NCI-H748 treated with DMSO at 0.1 percent for 48 hours (cell line): ENCODE results near the gene ZCCHC24.
A peak's percentile ranks its signal among the peaks of the same experiment; 100 is the strongest.

ENCODE experiments used
- DNase-seq: peaks from one replicate; lab custom pipeline; 2025; lab: John Stamatoyannopoulos, UW

The ZCCHC24 gene

DNA sequence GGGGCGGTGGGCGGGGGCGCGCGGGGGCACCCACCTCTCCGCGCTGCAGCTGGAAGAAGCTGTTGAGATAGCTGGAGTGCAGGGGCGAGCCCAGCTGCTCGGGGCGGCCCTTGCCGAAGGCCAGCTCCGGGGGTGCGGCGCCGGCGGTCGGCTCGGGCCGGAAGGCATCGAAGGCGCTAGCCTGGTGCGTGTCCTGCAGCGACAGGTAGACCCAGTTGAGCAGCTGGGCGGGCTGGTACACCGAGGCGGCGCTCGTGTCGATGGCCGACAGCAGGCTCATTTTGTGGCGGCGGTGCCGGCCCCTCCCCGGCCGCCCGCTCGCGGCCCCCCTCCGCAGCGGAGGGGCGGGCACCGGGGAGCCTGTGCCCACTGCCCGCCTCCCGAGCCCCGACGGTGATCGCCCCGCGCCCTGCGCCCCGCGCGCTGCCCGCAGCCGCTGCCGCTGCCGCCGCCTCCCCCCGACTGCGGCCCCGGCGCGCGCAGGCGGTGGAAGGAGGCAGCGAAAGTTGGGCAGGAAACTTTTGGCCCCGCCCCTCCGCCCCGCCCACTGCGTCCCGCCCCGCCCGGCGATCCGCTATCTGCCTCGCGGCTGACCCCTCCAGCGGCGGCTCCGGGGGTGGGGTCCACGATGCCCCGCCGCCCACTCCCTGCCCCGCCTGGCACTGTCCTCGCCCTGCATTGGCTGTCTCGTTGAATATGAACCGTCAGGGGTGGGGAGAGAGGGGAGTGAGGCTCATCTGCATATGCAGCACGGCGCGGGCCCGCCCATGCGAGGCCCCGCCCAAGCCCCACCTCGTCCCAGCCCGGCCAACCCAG lies at the start of gene ZCCHC24:
Gene ZCCHC24, minus strand, starts transcription at position 464 of the 816 bp plus-strand sequence. Its CDS starts 184 bp downstream, at position 280.
- DNase-seq = peak; percentile 76

DNA sequence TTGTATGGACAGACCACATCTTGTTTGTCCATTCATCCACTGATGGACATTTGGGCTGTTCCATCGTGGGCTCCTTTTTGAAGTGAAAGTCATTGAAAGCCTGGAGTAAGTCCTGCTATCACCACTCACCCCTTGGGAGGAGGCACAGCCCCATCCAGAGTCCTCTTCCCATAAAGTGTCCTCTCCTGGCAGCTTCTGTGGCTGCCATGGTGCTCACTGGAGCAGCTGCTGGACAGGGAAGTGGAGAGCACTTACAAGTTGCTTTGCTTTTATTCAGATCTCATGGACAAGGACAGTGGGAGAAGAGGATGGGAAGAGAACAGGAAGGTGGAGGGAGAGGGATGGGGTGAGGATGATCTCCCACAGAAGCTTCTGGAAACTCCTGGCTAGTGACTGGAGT lies 48.4 kb upstream of the ZCCHC24 start:
- no peak for DNase-seq

DNA sequence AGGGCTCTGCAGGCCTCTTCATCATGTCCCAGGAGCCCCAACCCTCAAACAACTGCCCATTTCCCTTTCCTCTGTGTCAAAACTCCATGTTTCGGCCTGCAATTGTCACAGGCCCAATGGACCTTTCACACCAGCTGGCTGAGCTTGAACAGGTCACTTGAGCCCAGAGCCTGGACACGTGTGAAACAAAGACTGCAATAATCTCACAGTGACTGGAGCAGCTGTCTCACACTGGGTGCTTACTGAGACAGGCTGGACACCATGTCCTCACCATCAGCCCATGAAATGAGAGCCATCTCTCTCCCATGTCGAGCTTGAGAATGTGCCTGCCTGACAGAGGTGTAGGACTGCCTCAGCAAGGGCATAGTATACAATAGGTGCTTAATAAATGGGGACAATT lies 47.4 kb upstream of the ZCCHC24 start:
- no peak for DNase-seq

DNA sequence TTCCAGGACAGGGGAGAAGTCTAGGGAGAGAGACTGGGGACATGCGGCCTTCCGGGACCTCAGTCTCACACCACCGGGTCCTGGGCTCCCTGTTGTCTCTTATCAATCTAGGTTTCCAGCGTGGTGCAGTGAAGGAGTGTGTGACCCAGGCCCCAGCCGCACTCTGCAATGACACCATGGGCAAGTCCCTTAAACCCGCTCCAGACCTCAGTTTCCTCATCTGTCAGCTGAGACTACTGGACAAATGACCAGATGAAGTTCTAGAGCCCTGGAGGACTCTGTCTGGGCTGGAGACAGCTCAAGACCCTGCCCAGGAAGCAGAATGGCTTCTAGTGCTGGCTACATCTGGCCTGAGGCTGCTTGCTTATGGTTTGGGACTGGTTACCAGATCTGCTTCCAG lies 46.8 kb upstream of the ZCCHC24 start:
- no peak for DNase-seq

DNA sequence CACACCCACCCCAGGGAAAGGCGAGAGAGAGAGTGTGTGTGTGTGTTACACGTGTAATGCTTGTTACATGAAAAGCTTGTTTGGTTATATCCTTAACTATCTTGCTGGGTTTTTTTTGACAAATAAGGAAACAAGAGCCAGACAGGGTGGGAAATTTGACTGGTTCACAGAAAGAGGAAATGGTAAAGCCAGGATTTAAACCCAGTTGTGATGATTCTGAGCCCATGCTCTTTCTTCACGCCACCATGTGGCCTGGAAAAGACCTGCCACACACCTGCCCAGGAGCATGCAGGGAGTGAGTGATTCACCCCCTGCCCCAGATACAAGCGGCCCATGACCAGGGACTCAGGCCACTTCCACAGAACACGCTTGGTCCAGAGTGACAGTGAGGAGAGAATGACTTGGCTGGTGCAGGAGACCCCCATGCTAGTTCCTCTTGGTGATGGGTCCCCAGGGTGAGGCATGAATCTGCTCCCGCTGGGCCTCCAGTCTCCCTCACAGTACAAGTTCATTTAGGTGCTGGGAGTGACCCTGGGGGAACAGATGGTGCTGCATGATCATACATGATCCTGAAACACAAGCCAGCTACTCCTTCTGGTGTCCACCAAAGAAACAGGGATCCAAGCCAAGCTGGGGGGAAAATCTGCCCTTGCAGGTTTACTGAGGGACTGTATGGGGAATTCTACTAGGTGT lies 45.9 kb upstream of the ZCCHC24 start:
- DNase-seq = no peak

DNA sequence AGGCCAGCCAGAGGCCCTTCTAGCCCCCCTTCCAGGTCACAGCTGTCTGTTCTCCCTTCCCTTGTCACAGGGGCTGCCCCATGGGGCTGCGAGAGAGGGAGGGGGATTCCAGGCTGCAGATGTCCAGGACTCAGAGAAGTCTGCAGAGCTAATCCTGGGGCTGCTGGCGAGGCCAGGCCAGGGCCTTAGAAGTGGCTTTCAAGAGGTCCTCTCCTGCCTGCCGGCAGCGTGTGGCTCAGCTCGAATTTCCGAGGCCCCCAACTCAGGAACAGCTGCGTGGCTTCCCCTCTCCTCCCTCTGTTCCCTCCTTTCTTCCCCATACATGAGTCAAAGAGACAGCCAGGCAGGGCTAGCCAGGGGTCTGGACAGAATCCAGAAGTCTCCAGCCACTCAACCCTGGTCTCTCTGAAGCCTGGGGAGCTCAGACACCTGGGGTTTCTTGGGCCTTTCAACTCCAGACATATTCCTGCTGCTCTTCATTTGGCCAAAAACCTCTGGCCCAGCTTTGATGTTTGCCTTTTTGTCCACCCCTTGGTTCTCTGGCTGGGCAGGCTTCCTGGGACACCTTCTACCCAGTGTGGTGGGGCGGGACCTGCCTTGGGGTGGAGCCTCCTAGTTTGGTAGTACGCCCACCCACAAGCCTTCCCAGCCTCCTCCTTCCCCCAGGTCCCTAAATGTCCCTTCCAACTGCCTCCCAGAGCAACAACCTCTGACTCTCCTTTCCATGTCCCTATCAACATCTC lies 45.1 kb upstream of the ZCCHC24 start:
- no peak for DNase-seq

DNA sequence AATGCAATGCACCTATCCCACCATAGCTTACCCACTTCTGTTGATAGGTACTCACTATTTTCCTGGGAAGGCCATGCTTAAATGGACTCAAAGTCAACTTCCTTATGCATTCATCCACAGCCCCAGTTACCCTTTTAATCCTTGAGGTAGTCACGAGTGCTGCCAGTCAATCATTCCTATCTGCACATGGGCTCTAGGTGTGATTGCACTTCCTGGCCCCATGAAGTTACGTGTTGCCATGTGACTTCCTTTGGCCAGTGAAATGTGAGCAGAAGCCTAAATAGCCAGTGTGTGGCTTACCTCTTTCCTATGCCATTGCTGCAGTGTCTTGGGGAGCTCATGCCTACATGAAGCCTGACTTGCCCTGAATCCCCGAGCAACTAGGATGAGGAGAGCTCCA lies 43.4 kb upstream of the ZCCHC24 start:
- DNase-seq = no peak

DNA sequence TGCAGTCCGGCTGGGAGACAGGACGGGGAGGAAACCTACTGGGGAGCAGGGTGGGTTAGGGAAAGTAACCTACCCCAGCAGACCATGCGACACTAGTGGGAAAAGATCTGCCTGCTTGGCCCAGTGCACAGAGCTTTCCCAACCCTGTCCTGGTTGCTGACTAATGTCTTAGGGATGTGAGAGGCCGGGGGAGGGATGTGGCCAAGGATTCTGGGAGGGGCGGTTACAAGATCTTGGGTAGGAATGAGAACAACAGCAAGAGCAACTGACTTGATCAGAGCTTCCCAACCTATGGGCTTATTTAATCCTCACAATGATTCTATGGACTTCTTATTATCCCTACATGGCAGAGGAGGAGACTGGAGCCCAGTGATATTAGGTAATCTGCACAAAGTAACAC lies 42.9 kb upstream of the ZCCHC24 start:
- DNase-seq = no peak

DNA sequence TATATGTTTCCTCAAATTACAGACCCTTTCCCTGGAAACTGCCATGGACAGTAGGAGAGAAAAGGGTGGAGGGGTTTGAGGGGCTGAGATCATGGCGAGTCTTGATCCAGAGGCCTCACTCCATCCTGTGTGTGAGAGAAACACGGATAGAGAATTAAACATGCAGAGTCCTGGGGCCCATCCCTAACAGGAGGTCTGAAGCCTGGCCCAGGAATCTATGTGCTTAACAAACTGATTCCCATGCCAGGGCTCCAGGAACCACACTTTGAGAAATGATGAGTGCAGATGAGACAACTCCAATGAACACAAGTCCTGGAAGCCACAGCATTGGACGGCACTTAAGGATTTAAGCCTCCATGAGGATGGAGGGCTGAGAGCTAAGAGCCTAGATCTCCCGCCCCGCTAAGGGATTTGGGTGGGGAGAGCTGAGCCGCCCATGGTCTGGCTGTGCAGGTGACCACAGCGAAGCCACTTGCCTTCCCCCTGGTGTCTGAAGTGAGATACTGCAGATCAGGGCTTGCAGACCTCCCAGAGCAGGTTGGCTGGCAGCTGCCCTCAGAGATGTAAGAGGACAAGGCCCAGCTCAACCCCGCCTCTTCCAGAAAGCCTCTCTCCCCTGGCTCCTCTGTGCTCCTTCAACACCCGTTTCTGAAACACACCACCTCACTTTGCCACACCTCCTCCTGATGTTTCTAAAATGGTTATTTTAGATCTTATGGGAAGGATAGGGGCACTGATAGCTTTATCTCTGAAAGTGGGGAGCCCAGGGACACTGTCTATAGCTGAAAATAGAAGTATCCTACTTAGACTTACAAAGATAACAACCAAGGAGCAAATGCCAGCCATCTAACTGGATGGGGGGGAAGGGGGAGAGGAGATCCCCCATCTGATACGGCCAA lies 42.1 kb upstream of the ZCCHC24 start:
- DNase-seq = no peak

DNA sequence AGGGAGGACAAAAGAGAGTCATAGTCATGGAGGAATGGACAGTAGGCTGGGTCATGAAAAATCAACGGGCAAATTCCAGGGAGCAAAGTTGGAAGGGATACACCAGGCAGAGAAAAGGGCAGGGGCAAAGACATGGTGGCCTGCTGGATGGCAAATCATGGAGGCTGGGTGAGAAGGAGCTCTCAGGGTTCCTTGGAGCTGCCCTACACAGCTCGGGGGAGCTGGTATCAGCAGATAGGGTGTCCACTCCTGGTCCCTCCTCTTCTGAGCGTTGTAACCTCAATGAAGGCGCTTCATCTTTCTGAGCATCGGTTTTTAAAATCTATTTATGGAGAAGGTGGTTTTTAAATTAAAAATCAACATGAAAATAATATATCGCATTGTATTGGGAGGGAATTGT lies 39.1 kb upstream of the ZCCHC24 start:
- no peak for DNase-seq

DNA sequence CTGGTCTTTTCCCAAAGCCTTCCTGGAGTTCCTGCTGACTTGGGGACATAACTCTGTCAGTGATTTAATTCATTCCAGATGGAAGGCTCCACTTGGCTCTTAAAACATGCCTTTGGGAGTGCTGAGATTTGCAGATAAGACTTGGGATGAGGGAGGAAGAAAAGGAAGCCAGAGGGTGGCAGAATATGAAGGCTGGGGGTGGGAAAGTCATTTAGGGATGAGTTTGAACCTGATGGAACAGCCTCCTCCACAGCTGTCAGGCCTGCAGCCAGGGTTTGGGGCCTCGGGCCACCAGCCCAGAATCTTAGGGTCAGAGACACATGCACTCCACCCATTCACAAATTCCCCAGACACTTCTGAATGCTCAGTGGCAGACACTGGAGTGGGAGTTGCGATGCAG lies 38.5 kb upstream of the ZCCHC24 start:
- DNase-seq = no peak

DNA sequence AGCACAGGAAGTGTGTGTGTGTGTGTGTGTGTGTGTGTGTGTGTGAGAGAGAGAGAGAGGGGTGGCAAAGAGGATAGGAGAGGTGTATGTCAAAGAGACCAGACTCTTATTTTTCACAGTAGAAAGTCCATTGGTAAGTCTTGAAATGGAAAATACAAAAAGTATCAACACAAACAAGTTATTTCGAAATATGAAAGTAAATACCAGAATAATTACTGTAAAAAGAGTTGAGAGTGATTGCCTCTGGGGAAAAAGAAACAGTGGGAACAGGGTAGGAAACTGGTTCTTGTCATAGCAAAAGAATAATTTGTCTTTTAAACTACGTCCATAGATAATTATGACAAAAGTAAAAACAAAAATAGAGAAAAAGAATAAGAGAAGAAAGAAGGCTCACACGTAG lies 37.9 kb upstream of the ZCCHC24 start:
- no peak for DNase-seq

DNA sequence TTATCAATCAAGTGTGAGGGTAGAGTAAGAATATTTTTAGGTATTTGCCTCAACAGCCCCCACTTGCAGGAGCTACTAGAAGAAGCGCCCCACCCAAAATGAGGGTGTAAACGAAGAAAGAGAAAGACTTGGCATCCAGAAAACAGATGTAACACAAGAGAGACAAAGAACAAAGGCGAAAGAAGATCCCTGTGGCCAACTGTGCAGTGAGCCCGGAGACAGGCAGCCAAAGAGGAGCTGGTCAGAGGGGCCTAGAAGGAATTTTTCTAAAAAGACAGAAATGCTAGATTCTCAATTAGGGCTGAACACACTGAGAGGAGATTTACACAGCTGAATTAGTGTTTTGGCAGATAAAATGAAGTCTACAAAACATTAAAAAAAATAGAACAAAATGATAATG lies 37.3 kb upstream of the ZCCHC24 start:
- no peak for DNase-seq

DNA sequence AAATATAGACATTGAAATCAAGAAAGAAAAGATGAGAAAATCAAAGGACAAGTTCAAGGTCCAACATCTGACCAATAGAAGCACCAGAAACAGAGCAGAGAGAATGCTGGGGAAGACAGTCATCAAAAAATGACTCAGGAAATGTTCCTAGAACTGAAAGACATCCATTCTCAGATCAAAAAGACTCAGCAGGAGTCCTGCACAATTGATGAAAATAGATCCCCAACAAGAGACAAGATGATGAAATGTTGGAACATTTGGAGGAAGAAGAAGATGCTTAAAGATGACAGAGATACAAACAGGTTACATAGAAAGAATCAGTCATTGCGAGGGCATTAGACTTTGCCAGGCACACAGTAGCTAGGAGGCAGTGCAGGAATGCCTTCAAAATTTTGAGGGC lies 36.9 kb upstream of the ZCCHC24 start:
- DNase-seq = no peak

DNA sequence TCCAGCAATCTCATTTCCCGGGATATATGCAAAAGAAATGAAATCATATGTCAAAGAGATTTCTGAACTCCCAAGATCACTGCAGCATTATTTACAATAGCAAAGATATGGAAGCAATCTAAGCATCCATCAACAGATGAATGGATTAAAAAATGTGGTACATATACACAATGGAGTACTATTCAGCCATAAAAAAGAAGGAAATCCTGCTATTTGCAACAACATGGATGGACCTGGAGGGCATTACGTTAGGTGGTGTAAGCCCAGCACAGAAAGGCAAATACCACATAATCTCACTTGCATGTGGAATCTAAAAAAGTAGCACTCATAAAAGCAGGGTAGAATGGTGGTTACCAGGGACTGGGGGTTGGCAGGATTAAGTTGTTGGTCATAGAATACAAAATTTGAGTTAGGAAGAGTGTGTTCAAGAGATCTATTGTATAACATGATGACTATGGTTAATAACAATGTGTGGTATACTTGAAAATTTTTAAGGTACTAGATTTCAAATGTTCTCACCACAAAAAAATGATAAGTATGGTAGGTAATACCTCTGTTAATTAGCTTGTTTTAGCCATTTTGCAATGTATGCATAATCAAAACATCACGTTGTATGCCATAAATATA lies 34.0 kb upstream of the ZCCHC24 start:
- DNase-seq = no peak

DNA sequence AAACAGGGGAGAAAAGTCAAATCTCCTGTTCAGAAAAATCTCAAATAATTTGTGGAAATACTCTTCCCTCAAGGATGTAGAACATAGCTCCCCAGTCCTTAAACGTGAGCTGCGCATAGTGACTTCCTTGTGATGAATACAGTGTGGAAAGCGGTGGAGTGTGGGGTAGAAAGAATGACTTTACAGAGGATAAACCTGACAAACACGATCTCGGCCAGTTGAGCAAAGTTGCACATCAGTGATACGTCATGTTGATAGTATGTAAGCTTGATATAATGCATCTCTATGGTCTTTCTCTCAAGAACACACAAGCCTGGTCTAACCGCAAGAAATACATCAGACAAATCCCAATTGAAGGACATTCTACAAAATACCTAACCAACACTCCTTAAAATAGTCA lies 32.0 kb upstream of the ZCCHC24 start:
- no peak for DNase-seq

DNA sequence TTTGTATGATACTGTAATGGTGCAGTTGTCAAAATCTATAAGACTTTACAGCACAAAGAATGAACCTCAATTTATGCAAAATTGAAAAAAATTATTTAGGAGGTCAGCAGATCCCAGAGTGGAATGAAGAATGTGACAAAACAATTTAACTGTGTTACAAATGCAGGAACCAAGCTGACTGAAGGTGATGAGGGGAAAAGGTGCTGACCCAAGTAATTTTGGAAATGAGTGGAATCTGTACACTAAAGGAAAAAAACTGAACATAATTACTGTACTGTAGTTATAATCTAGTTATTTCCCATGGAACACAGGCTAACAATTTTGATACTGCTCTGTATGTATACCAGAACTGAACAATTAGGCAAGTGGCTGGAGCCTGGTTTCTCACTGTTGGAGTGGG lies 31.2 kb upstream of the ZCCHC24 start:
- DNase-seq = no peak

DNA sequence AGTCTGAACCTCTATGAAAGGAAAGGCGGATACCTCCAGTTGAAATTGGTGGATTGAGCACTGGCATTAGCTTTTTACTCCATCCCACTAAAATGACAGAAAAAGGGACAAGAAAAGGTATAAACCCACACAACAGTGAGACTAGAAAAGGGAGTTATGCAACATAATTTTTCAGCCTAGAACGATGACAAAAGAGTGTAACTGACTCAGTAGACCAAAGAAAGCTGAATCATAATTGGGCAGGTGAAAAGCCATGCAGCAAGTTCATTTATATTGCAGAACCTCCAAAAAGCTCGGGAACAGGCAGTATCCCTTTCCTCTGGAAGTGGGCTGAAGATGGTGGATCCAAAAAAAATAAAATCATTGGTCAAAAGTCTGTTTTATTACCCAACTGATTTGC lies 30.5 kb upstream of the ZCCHC24 start:
- no peak for DNase-seq

DNA sequence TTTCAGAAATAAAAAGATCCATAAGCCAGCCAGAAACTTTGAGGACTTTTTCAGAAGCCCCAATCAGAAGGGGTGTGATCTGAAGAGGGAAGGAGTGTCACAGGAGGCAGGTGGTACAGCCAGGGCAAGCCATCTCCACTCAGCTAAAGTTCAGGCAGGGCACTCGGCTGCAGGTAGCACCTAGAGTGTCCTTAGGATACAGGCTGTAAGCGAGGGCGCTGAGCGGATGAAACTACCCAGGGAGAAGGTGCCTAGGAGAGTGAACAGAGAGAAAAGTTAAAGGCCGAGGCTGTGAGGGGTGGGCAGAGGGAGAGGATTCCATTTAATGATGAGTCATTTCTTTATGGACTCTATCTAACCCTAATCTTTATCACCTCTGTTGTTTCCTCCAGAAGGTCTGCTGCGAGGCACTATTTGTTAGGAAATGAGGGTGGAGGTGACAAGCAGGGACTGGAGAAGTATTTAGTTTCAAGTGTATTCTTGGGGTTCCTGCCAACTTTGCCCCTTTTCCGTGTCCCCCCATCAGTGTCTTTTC lies 29.8 kb upstream of the ZCCHC24 start:
- no peak for DNase-seq

DNA sequence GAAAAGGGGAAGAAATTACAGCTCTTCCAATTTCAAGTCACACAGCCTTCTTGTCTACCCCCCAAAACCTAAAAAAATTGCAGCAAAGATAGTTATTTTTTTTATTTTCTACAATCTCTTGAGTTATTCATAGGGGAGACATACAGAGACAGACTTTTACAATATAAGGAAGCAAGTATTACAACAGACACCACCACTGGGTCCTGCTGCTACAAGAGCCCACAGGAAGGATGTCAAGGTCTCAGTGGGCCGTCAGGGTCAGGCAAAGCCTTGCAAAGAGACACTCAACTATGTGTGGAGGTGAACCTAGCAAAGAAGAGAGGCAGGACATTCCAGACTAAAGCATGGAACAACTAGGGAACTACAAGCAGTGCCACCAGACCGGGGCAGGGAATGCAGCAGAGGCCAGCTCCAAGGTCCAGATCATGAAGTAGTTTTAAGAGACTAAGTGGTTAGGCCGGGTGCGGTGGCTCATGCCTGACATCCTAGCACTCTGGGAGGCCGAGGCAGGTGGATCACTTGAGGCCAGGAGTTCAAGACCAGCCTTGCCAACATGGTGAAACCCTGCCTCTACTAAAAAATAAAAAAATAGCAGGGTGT lies 28.2 kb upstream of the ZCCHC24 start:
- no peak for DNase-seq

DNA sequence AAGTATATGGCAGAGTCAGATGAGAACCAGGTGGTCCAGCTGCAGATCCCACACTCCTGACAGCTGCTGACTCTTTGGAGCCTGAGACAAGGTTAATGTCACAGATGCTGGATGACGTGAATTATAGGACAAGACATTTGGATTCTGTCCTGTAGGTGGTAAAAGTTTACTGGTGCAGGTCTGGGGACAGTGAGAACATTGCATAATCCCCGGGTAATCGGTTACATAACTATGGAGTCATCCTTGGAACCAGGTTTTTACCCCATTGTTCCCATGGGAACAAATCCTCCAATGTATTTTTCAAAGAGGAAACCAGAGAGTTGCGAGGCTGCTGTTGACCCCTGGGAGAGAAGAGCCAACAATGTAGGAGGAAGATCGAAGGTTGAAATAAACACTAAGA lies 27.5 kb upstream of the ZCCHC24 start:
- DNase-seq = no peak
